Heart left ventricle (tissue), 16 donors: ENCODE results near the gene PDE6D. TPM values are rescaled to one million over a fixed set of nuclear protein-coding genes. Genes with fewer than 3 reads are reported as not detected.

Experiments used
- ATAC-seq, 4 donors: fragments of 200-7000 bp; cut with Tn5 transposase; one replicate each; pipeline ENCODE4 v1.9.1; 2020 to 2022; ENCODE audit warnings: moderate library complexity in 4 of 4, mild to moderate bottlenecking in 3 of 4, moderate number of reproducible peaks in 1 of 4
- DNase-seq, 5 donors: peaks; one replicate each; pipeline ENCODE4 v3.0.0-alpha.2; 2020
- H3K27ac ChIP-seq, 12 donors: fragments of 200-600 bp; sonication (generic) in 4 of 12; one replicate each; pipeline versions ENCODE4 v1.5.0 to v1.8.0; 2016 to 2022; ENCODE audit warnings: mild to moderate bottlenecking in 2 of 12
- H3K27me3 ChIP-seq, 9 donors: fragments of 200-600 bp; sonication (generic) in 2 of 9; one replicate each; pipeline versions ENCODE4 v1.5.1 to v1.8.0; 2016 to 2022; ENCODE audit warnings: mild to moderate bottlenecking in 3 of 9
- H3K36me3 ChIP-seq, 9 donors: fragments of 200-600 bp; sonication (generic) in 2 of 9; one replicate each; pipeline versions ENCODE4 v1.5.0 to v1.8.0; 2018 to 2022; ENCODE audit warnings: mild to moderate bottlenecking in 2 of 9
- H3K4me1 ChIP-seq, 12 donors: fragments of 200-600 bp; sonication (generic) in 4 of 12; one replicate each; pipeline versions ENCODE4 v1.5.0 to v1.8.0; 2016 to 2022; ENCODE audit warnings: mild to moderate bottlenecking in 3 of 12
- H3K4me3 ChIP-seq, 12 donors: fragments of 200-600 bp; sonication (generic) in 4 of 12; one replicate each; pipeline versions ENCODE4 v1.5.0 to v1.8.0; 2017 to 2022; ENCODE audit warnings: mild to moderate bottlenecking in 9 of 12, moderate library complexity in 4 of 12
- H3K9me3 ChIP-seq, 12 donors: fragments of 200-600 bp; sonication (generic) in 4 of 12; one replicate each; pipeline versions ENCODE4 v1.5.0 to v1.8.0; 2016 to 2022; ENCODE audit warnings: mild to moderate bottlenecking in 1 of 12
- CTCF ChIP-seq, 12 donors: fragments of 200-600 bp; sonication (generic) in 4 of 12; IDR thresholded peaks; one replicate each; pipeline versions ENCODE4 v1.5.0 to v1.8.0; 2018 to 2022; ENCODE audit warnings: antibody characterized with exemption in 12 of 12, mild to moderate bottlenecking in 5 of 12
- POLR2A ChIP-seq, 2 donors: fragments of 450-650 bp; IDR thresholded peaks; one replicate each; pipeline ENCODE4 v1.6.1; 2017; ENCODE audit warnings: antibody characterized with exemption in 2 of 2, mild to moderate bottlenecking in 2 of 2, moderate library complexity in 2 of 2
- WGBS, 4 donors: extraction: QIAGEN DNeasy Blood & Tissue Kit in 2 of 4; methylation state at CpG; one replicate each; pipeline versions ENCODE4 v1.1.5 to v1.1.7; 2013 to 2018; 5-methylcytosine and 5-hydroxymethylcytosine counted together
- intact Hi-C, 10 donors: fragments of 100-400 bp; cut with DNase I; formaldehyde crosslinking; loops; one replicate each; pipeline versions ENCODE4 v1.11.1 to v1.14.2; 2022
- polyA plus RNA-seq, 2 donors: library from polyadenylated mRNA; stranded (reverse); fragments of 200-250 nt; gene quantifications; one replicate each; pipeline ENCODE4 v1.2.3, GENCODE V29; 2013
- total RNA-seq, 9 donors: library from RNA; depleted of rRNA in 2 of 9; stranded (reverse); fragments of >200 nt in 2 of 9; fragmentation: NEBNext Ultra II Directional in 3 of 9; extraction: Animal tissue kit (Norgen Biotek cat#: 25700) in 3 of 9; gene quantifications; one replicate each; pipeline versions ENCODE4 v1.1.0 to v1.2.4, GENCODE V29; 2016 to 2023
- donor health status: ischemic (EF 13 %, LVEDD 7.1; RV severe dilation, severe dysfunction).
- donor health status: healthy with polysubstance abuse.
- donor health status: DM: no; HTN: yes; CAD: no.
- donor health status: DM: no; HTN: no; CAD: no.
- donor health status: ischemic (EF 25% LVEDD 6.9; RV normal size, moderate dysfunction).
- donor health status: ischemic (EF 25% LVEDD 5.7; RV mildly dilated, moderate dysfunction).
- donor health status: healthy.
- donor health status: DM: yes; HTN: yes; CAD: no.
- donor health status: ischemic (EF 35%, LVEDD 5.7; RV mildly dilated, moderate dysfunction).
- donor health status: nonischemic (EF 11% LVEDD 7.7; RV severe dilation, severe dysfunction).
- donor health status: DM: yes; HTN: yes; CAD: no.
- donor health status: PGD.
- donor health status: ischemic (EF 29% LVEDD 5.4; RV normal size, mild dysfunction).
- donor health status: nonischemic (EF 23%, LVEDD 6.1; RV moderate dilation, normal function).

Gene PDE6D
- total and polyA plus RNA-seq, 11 donors, result 12.3 to 30.1 (median 19.8) TPM

GRCh38 chr2:231709636-231709980, 71.5 kb downstream of the PDE6D start:
- ATAC-seq, result no peak
- Histone ChIP-seq H3K27me3 (no peaks in the 10 kb centered on the region), H3K4me1 (peaks cover 6 to 59% (median 45%) of the 10 kb centered on the region in 12 donors), H3K4me3 (peak overlapping the region; percentile 63 to 99 (median 96)), H3K36me3 (peaks cover 0 to 29% (median 25%) of the 10 kb centered on the region in 9 donors), H3K9me3 (no peaks in the 10 kb centered on the region), H3K27ac (peak overlapping the region; percentile 94 to 100 (median 99))
- WGBS, 4 donors, result 0 to 1% (median 0%) methylated on average over 1 to 33 of the region's 33 CpGs
- intact Hi-C loops, result loop anchor here in 3 of 10 donors (1.0 to 5.0 kb wide), 4 partner anchors 28 to 73 kb away; partner anchors contain the start of gene PDE6D (in 1 of the 3)
- TF ChIP-seq CTCF (IDR thresholded peaks at IDR 0.05) (no peak), POLR2A (IDR thresholded peaks at IDR 0.05) (no peak)
- peak; percentile 47 to 78 (median 57) for DNase-seq

GRCh38 chr2:231708773-231709635, 72.1 kb downstream of the PDE6D start:
- H3K27ac ChIP-seq, result peak overlapping the region; percentile 94 to 100 (median 99)
- peaks cover 0 to 27% (median 24%) of the 10 kb centered on the region in 9 donors for H3K36me3 ChIP-seq
- TF ChIP-seq CTCF (IDR thresholded peaks at IDR 0.05), result peak in 6 of 12 donors; percentile 7 to 37 (median 22)
- no peak for TF ChIP-seq POLR2A (IDR thresholded peaks at IDR 0.05)
- 0% methylated on average over 53 to 118 of the region's 118 CpGs for WGBS, 4 donors
- H3K4me3 ChIP-seq, result peak overlapping the region; percentile 63 to 99 (median 96)
- intact Hi-C loops, result loop anchor here in 5 of 10 donors (1.0 to 5.0 kb wide), 6 partner anchors 28 to 95 kb away; partner anchors contain the start of gene PDE6D (in 1 of the 5)
- DNase-seq (peak; percentile 43 to 78 (median 62)), ATAC-seq (no peak)
- H3K27me3 ChIP-seq, result no peaks in the 10 kb centered on the region
- peaks cover 6 to 53% (median 41%) of the 10 kb centered on the region in 12 donors for H3K4me1 ChIP-seq
- H3K9me3 ChIP-seq, result no peaks in the 10 kb centered on the region

- WGBS, 4 donors, result 0 to 1% (median 0%) methylated on average over 38 to 97 of the region's 97 CpGs
- peak within 1 kb of the TSS; percentile 63 to 99 (median 96) for H3K4me3 ChIP-seq
- DNase-seq, result peak; percentile 100
- peak within 1 kb of the TSS; percentile 94 to 100 (median 99) for H3K27ac ChIP-seq
- peak; percentile 74 to 85 (median 84) for ATAC-seq
- H3K4me1 ChIP-seq, result peaks cover 6 to 46% (median 33%) of the 10 kb centered on the region in 12 donors
- intact Hi-C loops, result loop anchor here in 5 of 10 donors (1.0 to 5.0 kb wide), 7 partner anchors 27 to 94 kb away; partner anchors contain the start of gene PDE6D (in 1 of the 5)
- H3K27me3 ChIP-seq, result no peaks in the 10 kb centered on the region
- peaks cover 0 to 20% (median 16%) of the 10 kb centered on the region in 9 donors for H3K36me3 ChIP-seq
- no peaks in the 10 kb centered on the region for H3K9me3 ChIP-seq
- peak; percentile 60 to 99 for TF ChIP-seq POLR2A (IDR thresholded peaks at IDR 0.05)
- no peak for TF ChIP-seq CTCF (IDR thresholded peaks at IDR 0.05)
These were observed 72.9 kb downstream of the PDE6D start, which contains the start of gene PTMA for GRCh38 chr2:231707927-231708772. Gene PTMA, plus strand, starts transcription at chr2:231708525. Its CDS starts 182 bp downstream, at chr2:231708707.
